BE2C (cell line): ENCODE data around the gene KMT2A.
"Not testable (repeated sequence)": the region's sequence is repeated elsewhere in the genome, so short reads cannot be mapped to it uniquely, and the experiment has no call there.

ENCODE experiments used
- DNase-seq: peaks from one replicate; pipeline ENCODE4 v3.0.0-alpha.2; 2020
- H3K27me3 ChIP-seq: fragments of 250-450 bp; sonication (Bioruptor Pico); 2 replicates; pipeline ENCODE4 v1.5.1; 2020; ENCODE audit warnings: mild to moderate bottlenecking
- H3K36me3 ChIP-seq: fragments of 250-450 bp; sonication (Bioruptor Pico); 2 replicates; pipeline ENCODE4 v1.5.1; 2020; ENCODE audit warnings: mild to moderate bottlenecking
- H3K4me1 ChIP-seq: fragments of 250-450 bp; sonication (Bioruptor Pico); 2 replicates; pipeline ENCODE4 v1.5.1; 2020
- H3K4me3 ChIP-seq: 2 replicates; pipeline ENCODE4 v1.5.1; 2011; ENCODE audit warnings: low read depth, low read length
- H3K9me3 ChIP-seq: fragments of 250-450 bp; sonication (Bioruptor Pico); 2 replicates; pipeline ENCODE4 v1.5.1; 2020
- TF ChIP-seq, protein P1 (sequence below): IDR thresholded peaks from 2 replicates; pipeline ENCODE4 v1.5.1; 2012; ENCODE audit warnings: mild to moderate bottlenecking, low read depth, low read length

Gene KMT2A

DNA sequence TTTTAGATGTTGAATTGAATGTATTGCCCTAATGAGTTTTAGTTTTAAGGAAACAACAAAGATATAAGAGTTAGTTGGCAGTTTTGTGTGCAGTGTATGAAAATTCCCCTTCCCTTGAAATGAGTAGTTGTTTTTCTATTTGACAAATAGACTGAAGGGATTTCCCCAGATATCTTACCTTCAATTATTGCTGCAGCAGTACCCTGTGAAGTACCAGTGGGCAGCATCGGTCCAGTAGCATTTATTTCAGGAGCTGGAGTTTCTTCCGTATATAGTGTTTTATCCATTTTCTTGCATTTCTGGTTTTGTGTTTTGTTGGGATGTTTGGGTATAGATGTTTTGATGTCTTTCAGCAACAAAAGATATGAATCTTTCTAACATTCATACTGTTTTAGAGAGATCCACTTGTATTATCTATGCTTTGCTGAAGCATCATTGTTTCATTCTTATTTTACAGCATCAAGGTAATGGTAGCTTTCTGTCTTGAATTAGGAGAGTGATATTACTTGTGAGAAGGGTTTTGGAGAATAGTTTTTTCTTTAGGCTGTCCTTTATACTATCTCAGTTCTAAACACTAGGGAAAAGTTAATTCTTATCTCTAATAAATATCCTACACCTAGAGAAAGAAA, 7.4 kb downstream of the KMT2A start:
- no peaks in the 10 kb centered on the region for H3K27me3 ChIP-seq
- no peak for DNase-seq
- TF ChIP-seq, protein P1, sequence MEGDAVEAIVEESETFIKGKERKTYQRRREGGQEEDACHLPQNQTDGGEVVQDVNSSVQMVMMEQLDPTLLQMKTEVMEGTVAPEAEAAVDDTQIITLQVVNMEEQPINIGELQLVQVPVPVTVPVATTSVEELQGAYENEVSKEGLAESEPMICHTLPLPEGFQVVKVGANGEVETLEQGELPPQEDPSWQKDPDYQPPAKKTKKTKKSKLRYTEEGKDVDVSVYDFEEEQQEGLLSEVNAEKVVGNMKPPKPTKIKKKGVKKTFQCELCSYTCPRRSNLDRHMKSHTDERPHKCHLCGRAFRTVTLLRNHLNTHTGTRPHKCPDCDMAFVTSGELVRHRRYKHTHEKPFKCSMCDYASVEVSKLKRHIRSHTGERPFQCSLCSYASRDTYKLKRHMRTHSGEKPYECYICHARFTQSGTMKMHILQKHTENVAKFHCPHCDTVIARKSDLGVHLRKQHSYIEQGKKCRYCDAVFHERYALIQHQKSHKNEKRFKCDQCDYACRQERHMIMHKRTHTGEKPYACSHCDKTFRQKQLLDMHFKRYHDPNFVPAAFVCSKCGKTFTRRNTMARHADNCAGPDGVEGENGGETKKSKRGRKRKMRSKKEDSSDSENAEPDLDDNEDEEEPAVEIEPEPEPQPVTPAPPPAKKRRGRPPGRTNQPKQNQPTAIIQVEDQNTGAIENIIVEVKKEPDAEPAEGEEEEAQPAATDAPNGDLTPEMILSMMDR = no peak
- H3K36me3 ChIP-seq = peaks cover 15% of the 10 kb centered on the region
- H3K4me3 ChIP-seq = no peak overlapping the region
- H3K4me1 ChIP-seq = peaks cover 3% of the 10 kb centered on the region
- H3K9me3 ChIP-seq = no peaks in the 10 kb centered on the region

DNA sequence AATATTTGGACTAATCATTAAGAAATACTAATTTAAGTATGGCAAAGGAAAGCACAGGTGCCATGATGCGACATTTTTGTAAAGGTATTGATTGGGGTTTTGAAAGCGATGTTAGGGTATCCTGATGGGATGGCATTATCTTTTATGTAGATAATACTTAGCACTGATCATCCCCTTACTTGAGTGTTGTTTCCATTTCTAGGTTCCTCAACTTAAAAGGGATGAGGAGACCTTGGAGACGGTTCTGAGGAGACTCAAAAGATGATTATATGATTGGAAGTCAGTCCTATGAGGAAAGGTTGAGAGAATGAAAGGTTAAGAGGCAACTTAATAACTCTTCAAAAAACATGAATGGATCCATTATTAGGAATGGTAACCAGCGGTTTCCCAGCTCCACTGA, 11.1 kb downstream of the KMT2A start:
- H3K36me3 ChIP-seq = peaks cover 18% of the 10 kb centered on the region
- H3K27me3 ChIP-seq = no peaks in the 10 kb centered on the region
- TF ChIP-seq, protein P1 = no peak
- no peaks in the 10 kb centered on the region for H3K4me1 ChIP-seq
- no peak overlapping the region for H3K4me3 ChIP-seq
- H3K9me3 ChIP-seq = no peaks in the 10 kb centered on the region
- no peak for DNase-seq

DNA sequence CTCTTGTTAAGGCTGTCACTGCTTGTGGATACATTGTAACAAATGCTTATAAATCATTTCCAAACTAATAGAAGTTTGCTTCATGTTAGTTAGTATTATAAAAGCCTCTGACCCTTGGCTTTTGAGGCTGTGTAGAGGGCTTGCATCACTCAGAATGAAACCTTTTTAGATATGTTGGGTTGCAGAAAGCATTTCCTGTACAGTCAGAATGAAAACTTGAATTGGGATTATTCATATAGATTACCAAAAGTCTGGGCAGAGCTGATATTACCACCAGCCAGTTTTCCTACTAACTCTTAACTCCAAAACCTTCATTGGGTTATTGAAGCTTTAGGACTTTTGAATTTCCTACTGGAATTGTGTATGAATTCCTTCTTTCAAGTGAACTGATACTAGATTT, 12.0 kb downstream of the KMT2A start:
- H3K4me1 ChIP-seq = no peaks in the 10 kb centered on the region
- no peaks in the 10 kb centered on the region for H3K9me3 ChIP-seq
- H3K36me3 ChIP-seq = peaks cover 21% of the 10 kb centered on the region
- no peak for DNase-seq
- H3K27me3 ChIP-seq = no peaks in the 10 kb centered on the region
- TF ChIP-seq, protein P1 = no peak
- H3K4me3 ChIP-seq = no peak overlapping the region

DNA sequence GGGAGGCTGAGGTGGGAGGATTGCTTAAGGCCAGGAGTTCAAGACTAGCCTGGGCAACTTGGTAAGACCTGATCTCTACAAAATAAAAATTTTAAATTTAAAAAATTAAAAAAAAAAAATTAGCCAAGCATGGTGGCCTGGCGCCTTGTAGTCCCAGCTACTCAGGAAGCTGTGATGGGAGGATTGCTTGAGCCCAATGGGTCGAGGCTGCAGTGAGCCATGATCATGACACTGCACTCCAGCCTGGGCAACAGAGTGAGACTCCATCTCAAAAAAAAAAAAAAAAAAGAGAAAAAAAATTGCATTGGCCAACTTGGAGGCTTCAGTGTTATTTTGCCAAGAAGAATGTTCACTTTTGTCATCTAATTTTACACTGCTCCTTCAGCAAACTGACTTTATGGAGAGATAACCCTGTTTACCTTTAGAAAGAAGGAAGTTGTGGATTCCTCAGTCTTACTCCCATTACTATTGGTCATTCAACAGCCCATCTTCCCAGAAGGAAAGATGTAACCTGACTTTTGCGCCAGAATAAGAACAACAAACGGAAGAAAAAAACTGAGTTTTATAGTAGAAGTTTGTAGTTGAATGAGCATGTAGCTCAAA, 13.1 kb downstream of the KMT2A start:
- H3K4me1 ChIP-seq = no peaks in the 10 kb centered on the region
- no peaks in the 10 kb centered on the region for H3K9me3 ChIP-seq
- TF ChIP-seq, protein P1 = no peak
- H3K4me3 ChIP-seq = no peak overlapping the region
- no peaks in the 10 kb centered on the region for H3K27me3 ChIP-seq
- H3K36me3 ChIP-seq = peaks cover 23% of the 10 kb centered on the region
- no peak for DNase-seq

DNA sequence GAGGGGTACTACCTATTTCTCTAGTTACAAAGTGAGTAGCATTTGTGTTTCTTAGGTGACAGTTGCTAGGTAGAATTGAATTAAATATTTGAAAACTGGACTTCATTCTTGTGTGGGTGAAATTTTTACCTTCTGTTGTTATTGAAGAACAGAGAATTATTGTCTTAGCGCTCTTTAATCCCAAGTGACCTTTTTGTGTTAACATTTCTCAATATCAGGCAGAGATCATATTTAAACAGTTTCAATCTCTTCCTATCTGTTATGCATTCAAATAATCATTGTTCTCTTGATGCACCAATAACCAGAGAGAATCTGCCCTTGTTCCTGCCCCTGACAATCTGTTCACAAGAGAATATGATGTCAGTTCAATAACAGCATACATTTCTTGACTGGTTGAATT, 14.2 kb downstream of the KMT2A start:
- H3K36me3 ChIP-seq = peaks cover 21% of the 10 kb centered on the region
- no peaks in the 10 kb centered on the region for H3K4me1 ChIP-seq
- TF ChIP-seq, protein P1 = no peak

DNA sequence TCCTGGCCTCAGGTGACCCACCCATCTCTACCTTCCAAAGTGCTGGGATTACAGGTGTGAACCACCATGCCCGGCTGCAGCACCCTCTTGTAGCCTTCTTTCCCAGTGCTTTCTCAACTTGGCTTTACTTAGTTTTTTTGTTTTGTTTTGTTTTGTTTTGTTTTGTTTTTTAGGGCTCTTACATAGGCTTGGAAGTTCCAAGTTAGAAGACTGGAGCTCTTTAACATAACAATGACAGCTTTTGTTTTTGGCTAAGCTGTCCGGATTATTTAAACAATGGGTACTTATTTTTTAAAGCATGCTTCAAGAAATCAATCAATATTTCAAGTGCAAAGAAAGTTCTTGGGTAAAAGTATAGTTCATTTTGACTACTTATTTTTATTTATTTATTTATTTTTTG, 25.9 kb downstream of the KMT2A start:
- DNase-seq = no peak
- Histone ChIP-seq H3K36me3 (peaks cover 9% of the 10 kb centered on the region; the same call in 1 of the 2 replicates), H3K4me3 (no peak overlapping the region), H3K9me3 (no peaks in the 10 kb centered on the region), H3K4me1 (no peaks in the 10 kb centered on the region), H3K27me3 (no peaks in the 10 kb centered on the region)
- TF ChIP-seq, protein P1 = no peak

More for the DNA sequence above, 14.2 kb downstream of the KMT2A start:
- no peaks in the 10 kb centered on the region for H3K9me3 ChIP-seq
- no peak overlapping the region for H3K4me3 ChIP-seq
- DNase-seq = no peak
- no peaks in the 10 kb centered on the region for H3K27me3 ChIP-seq

DNA sequence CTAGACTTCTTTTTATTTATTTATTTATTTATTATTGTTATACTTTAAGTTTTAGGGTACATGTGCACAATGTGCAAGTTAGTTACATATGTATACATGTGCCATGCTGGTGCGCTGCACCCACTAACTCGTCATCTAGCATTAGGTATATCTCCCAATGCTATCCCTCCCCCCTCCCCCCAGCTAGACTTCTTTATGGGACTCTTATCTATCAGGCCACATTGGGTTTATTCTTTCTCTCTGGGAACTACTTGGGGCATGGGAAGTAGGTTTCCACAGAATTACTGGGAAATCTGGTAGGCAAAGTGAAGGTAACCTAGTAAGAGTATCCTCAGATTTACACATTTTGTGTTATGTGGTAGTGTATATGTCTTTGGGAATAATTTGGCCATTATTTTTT, 32.7 kb downstream of the KMT2A start:
- H3K4me1 ChIP-seq, H3K4me3 ChIP-seq: not testable (repeated sequence)
- peaks cover 50% of the 10 kb centered on the region for H3K36me3 ChIP-seq

More for the DNA sequence above, 32.7 kb downstream of the KMT2A start:
- not testable (repeated sequence) for DNase-seq, H3K27me3 ChIP-seq, H3K9me3 ChIP-seq
